GM23338 (cell line): ENCODE measurements around the gene RETSAT. TPM values are rescaled to one million over a fixed set of nuclear protein-coding genes. Genes with fewer than 3 reads are reported as not detected.
A peak's percentile ranks its signal among the peaks of the same experiment; 100 is the strongest.

Experiments
- ATAC-seq: fragments of 200-7000 bp; cut with Tn5 transposase; 3 replicates; pipeline ENCODE4 v1.9.1; 2020
- DNase-seq: peaks from one replicate; pipeline ENCODE4 v3.0.0-alpha.2; 2015; ENCODE audit warnings: low spot score
- H2AFZ ChIP-seq: fragments of 200-600 bp; sonication (generic); 2 replicates; pipeline ENCODE4 v1.8.0; 2016; ENCODE audit warnings: antibody characterized with exemption, mild to moderate bottlenecking, moderate library complexity
- H3F3A ChIP-seq: fragments of 200-600 bp; sonication (generic); replicated peaks from 2 replicates; pipeline ENCODE4 v1.8.0; 2017; ENCODE audit warnings: antibody characterized with exemption, mixed run types, low read depth
- H3K27ac ChIP-seq: fragments of 200-600 bp; sonication (generic); 2 replicates; pipeline ENCODE4 v1.6.1; 2016; ENCODE audit warnings: low read depth
- H3K27me3 ChIP-seq: fragments of 200-600 bp; sonication (generic); 2 replicates; pipeline ENCODE4 v1.8.0; 2016; ENCODE audit warnings: mild to moderate bottlenecking, mixed run types, moderate library complexity; ENCODE audit not compliant: insufficient read depth
- H3K36me3 ChIP-seq: fragments of 200-600 bp; sonication (generic); 2 replicates; pipeline ENCODE4 v1.8.0; 2016; ENCODE audit warnings: mild to moderate bottlenecking; ENCODE audit not compliant: insufficient read depth
- H3K4me1 ChIP-seq: fragments of 200-600 bp; sonication (generic); 2 replicates; pipeline ENCODE4 v1.8.0; 2016; ENCODE audit warnings: mild to moderate bottlenecking, moderate library complexity; ENCODE audit not compliant: insufficient read depth
- H3K4me2 ChIP-seq: fragments of 200-600 bp; sonication (generic); 2 replicates; pipeline ENCODE4 v1.7.1; 2017; ENCODE audit warnings: mixed run types
- H3K4me3 ChIP-seq: fragments of 200-600 bp; sonication (generic); 2 replicates; pipeline ENCODE4 v1.6.1; 2016; ENCODE audit warnings: mixed run types
- H3K79me2 ChIP-seq: fragments of 200-600 bp; sonication (generic); replicated peaks from 2 replicates; pipeline ENCODE4 v1.8.0; 2017; ENCODE audit warnings: mild to moderate bottlenecking; ENCODE audit not compliant: insufficient read depth
- H3K9me2 ChIP-seq: fragments of 200-600 bp; sonication (generic); 2 replicates; pipeline ENCODE4 v1.8.0; 2017; ENCODE audit not compliant: insufficient read depth
- H4K20me1 ChIP-seq: fragments of 200-600 bp; sonication (generic); replicated peaks from 2 replicates; pipeline ENCODE4 v1.8.0; 2017; ENCODE audit warnings: mild to moderate bottlenecking; ENCODE audit not compliant: insufficient read depth
- H3K27ac Mint-ChIP-seq: 2 replicates; pipeline ENCODE4 v1.8.0; 2020; ENCODE audit warnings: inconsistent platforms, mild to moderate bottlenecking, moderate library complexity, mixed read lengths
- H3K27me3 Mint-ChIP-seq: 3 replicates; pipeline ENCODE4 v1.8.0; 2022; ENCODE audit warnings: low read depth, mild to moderate bottlenecking, moderate library complexity, mixed read lengths, inconsistent platforms; ENCODE audit not compliant: insufficient read depth, poor library complexity
- H3K36me3 Mint-ChIP-seq: 3 replicates; pipeline ENCODE4 v1.8.0; 2021; ENCODE audit warnings: low read depth, mild to moderate bottlenecking, inconsistent platforms, moderate library complexity, mixed read lengths
- H3K4me1 Mint-ChIP-seq: 3 replicates; pipeline ENCODE4 v1.8.0; 2020; ENCODE audit warnings: mild to moderate bottlenecking, inconsistent platforms, mixed read lengths
- H3K4me3 Mint-ChIP-seq: 3 replicates; pipeline ENCODE4 v1.8.0; 2021; ENCODE audit warnings: moderate library complexity, mild to moderate bottlenecking, inconsistent platforms, mixed read lengths
- H3K9me3 Mint-ChIP-seq: 3 replicates; pipeline ENCODE4 v1.8.0; 2020; ENCODE audit warnings: moderate library complexity, mild to moderate bottlenecking, inconsistent platforms, mixed read lengths
- CTCF ChIP-seq, 2 experiments: fragments of 200-600 bp in 1 of 2; sonication (generic) in 1 of 2; conservative IDR thresholded peaks; 2 replicates each; pipeline versions ENCODE4 v1.5.1 to v1.6.1; 2016 to 2017; ENCODE audit warnings: antibody characterized with exemption in 2 of 2, low read depth in 2 of 2, mild to moderate bottlenecking in 2 of 2, moderate library complexity in 1 of 2
- ETS1 ChIP-seq: IDR thresholded peaks from 2 replicates; pipeline ENCODE4 v1.6.1; 2016; ENCODE audit warnings: antibody characterized with exemption
- EZH2 ChIP-seq: fragments of 200-600 bp; sonication (generic); IDR thresholded peaks from one replicate; pipeline ENCODE4 v1.8.0; 2017; ENCODE audit warnings: antibody characterized with exemption, mild to moderate bottlenecking, low read depth; ENCODE audit not compliant: unreplicated experiment
- EZH2phosphoT487 ChIP-seq: fragments of 200-600 bp; sonication (generic); IDR thresholded peaks from one replicate; pipeline ENCODE4 v1.8.1; 2018; ENCODE audit warnings: antibody characterized with exemption; ENCODE audit not compliant: unreplicated experiment
- JUNB ChIP-seq: IDR thresholded peaks from one replicate; pipeline ENCODE4 v1.6.1; 2016; ENCODE audit warnings: antibody characterized with exemption; ENCODE audit not compliant: unreplicated experiment
- POLR2AphosphoS5 ChIP-seq: IDR thresholded peaks from 2 replicates; pipeline ENCODE4 v1.6.1; 2016; ENCODE audit warnings: antibody characterized with exemption, low read depth
- REST ChIP-seq: IDR thresholded peaks from one replicate; pipeline ENCODE4 v1.6.1; 2018; ENCODE audit warnings: antibody characterized with exemption; ENCODE audit not compliant: unreplicated experiment
- STAT1 ChIP-seq: IDR thresholded peaks from one replicate; pipeline ENCODE4 v1.6.1; 2016; ENCODE audit warnings: antibody characterized with exemption; ENCODE audit not compliant: unreplicated experiment
- ZNF331 ChIP-seq: fragments of 250-450 bp; sonication (Bioruptor Pico); IDR thresholded peaks from 2 replicates; pipeline ENCODE4 v1.5.0; 2020; ENCODE audit warnings: low read depth, mild to moderate bottlenecking, moderate library complexity
- ZNF462 ChIP-seq: fragments of 250-450 bp; sonication (Bioruptor Pico); IDR thresholded peaks from 2 replicates; pipeline ENCODE4 v1.5.0; 2020; ENCODE audit warnings: mild to moderate bottlenecking, moderate library complexity
- polyA plus RNA-seq: library from polyadenylated mRNA; unstranded; fragments of >200 nt; fragmentation: Nextera tagmentation; extraction: Ambion mirVana; gene quantifications from 2 replicates; pipeline ENCODE4 v1.2.1, GENCODE V29; 2016
- total RNA-seq: library from RNA; depleted of rRNA; stranded (reverse); fragments of >200 nt; shearing (Covaris generic); gene quantifications from 2 replicates; pipeline ENCODE4 v1.2.3, GENCODE V29; 2014

The RETSAT gene
- total and polyA plus RNA-seq, 2 experiments from 2014 or later: 2.3 to 16.4 TPM

- TF ChIP-seq CTCF (conservative IDR thresholded peaks at IDR 0.05; ENCODE audit: low read depth in 2 of 2): no peak
- TF ChIP-seq JUNB: no peak
Observed at GRCh38 chr2:85355521-85355920, 1.2 kb upstream of the RETSAT start (continued).

- no peaks in the 10 kb centered on the region for H3K27me3 ChIP-seq
- peaks cover 8% of the 10 kb centered on the region for H3K36me3 Mint-ChIP-seq
- H3K27ac ChIP-seq: no peak overlapping the region
- peak overlapping the region; percentile 90 for H3K4me2 ChIP-seq
- no peaks in the 10 kb centered on the region; the same call in none of the 2 replicates for H4K20me1 ChIP-seq
- H3K4me1 ChIP-seq: peaks cover 15% of the 10 kb centered on the region
- H3K79me2 ChIP-seq: no peaks in the 10 kb centered on the region
- ATAC-seq: no peak; the same call in 2 of the 3 replicates
- H3K4me3 Mint-ChIP-seq: peak overlapping the region; percentile 97
- no peaks in the 10 kb centered on the region for H3K9me3 Mint-ChIP-seq
- H2AFZ ChIP-seq: peak overlapping the region; percentile 77
- H3K9me2 ChIP-seq: no peaks in the 10 kb centered on the region
- no peaks in the 10 kb centered on the region for H3K36me3 ChIP-seq
- peaks cover 6% of the 10 kb centered on the region for H3K27me3 Mint-ChIP-seq
- H3F3A ChIP-seq: no peaks in the 10 kb centered on the region
- peak overlapping the region; percentile 78 for H3K4me3 ChIP-seq
- peak overlapping the region; percentile 91 for H3K27ac Mint-ChIP-seq
- DNase-seq: no peak
- peaks cover 15% of the 10 kb centered on the region for H3K4me1 Mint-ChIP-seq
- no peak for TF ChIP-seq REST
- no peak for TF ChIP-seq JUNB
- no peak for TF ChIP-seq ZNF331 (CRISPR knock-in tag)
- no peak for TF ChIP-seq EZH2
- TF ChIP-seq CTCF (conservative IDR thresholded peaks at IDR 0.05; ENCODE audit: low read depth in 2 of 2): no peak
- TF ChIP-seq STAT1: no peak
- TF ChIP-seq ZNF462: no peak
- TF ChIP-seq ETS1: no peak
- no peak for TF ChIP-seq EZH2phosphoT487
- no peak for TF ChIP-seq POLR2AphosphoS5
Observed at GRCh38 chr2:85355073-85355410, 714 bp upstream of the RETSAT start.
